NCI-H2081 (cell line): ENCODE data around the gene SLC22A5.
A peak's percentile ranks its signal among the peaks of the same experiment; 100 is the strongest.
"Not testable (repeated sequence)": the region's sequence is repeated elsewhere in the genome, so short reads cannot be mapped to it uniquely, and the experiment has no call there.

Experiments used
- DNase-seq, 2 experiments: peaks; one replicate each; lab custom pipeline; 2025; lab: John Stamatoyannopoulos, UW

The SLC22A5 gene

GRCh38 chr5:132414634-132415378, 45.3 kb downstream of the SLC22A5 start:
- DNase-seq = no peak

- DNase-seq = not testable (repeated sequence)
Measured at GRCh38 chr5:132415516-132415915, 46.0 kb downstream of the SLC22A5 start.

GRCh38 chr5:132416306-132417009, 46.9 kb downstream of the SLC22A5 start:
- DNase-seq = no peak

GRCh38 chr5:132417010-132417439, 47.5 kb downstream of the SLC22A5 start:
- no peak for DNase-seq

GRCh38 chr5:132417461-132417860, 48.0 kb downstream of the SLC22A5 start:
- DNase-seq = no peak

GRCh38 chr5:132417889-132418485, 48.5 kb downstream of the SLC22A5 start:
- no peak for DNase-seq

- DNase-seq = no peak
Measured at GRCh38 chr5:132418881-132419280, 49.4 kb downstream of the SLC22A5 start.

GRCh38 chr5:132419502-132420468, 50.3 kb downstream of the SLC22A5 start:
- DNase-seq = peak; percentile 61 to 62

- DNase-seq = no peak
Measured at GRCh38 chr5:132420706-132421272, 51.3 kb downstream of the SLC22A5 start.

- DNase-seq = no peak
Measured at GRCh38 chr5:132421462-132421861, 52.0 kb downstream of the SLC22A5 start.

- no peak for DNase-seq
Measured at GRCh38 chr5:132422720-132423437, 53.4 kb downstream of the SLC22A5 start.

GRCh38 chr5:132423438-132423898, 54.0 kb downstream of the SLC22A5 start:
- DNase-seq = no peak

GRCh38 chr5:132424167-132424880, 54.8 kb downstream of the SLC22A5 start:
- DNase-seq = no peak

- DNase-seq = no peak
Measured at GRCh38 chr5:132425009-132425937, 55.8 kb downstream of the SLC22A5 start.

- DNase-seq = no peak
Measured at GRCh38 chr5:132425975-132426524, 56.5 kb downstream of the SLC22A5 start.

- no peak for DNase-seq
Measured at GRCh38 chr5:132426525-132427138, 57.1 kb downstream of the SLC22A5 start.

GRCh38 chr5:132427281-132428146, 58.0 kb downstream of the SLC22A5 start:
- DNase-seq = peak in 1 of 2 experiments; percentile 27
